NCI-H2171 (cell line): ENCODE results near the gene ABTB2.
"Not testable (repeated sequence)": the region's sequence is repeated elsewhere in the genome, so short reads cannot be mapped to it uniquely, and the experiment has no call there.

Experiments
- DNase-seq: peaks from one replicate; lab custom pipeline; 2025; lab: John Stamatoyannopoulos, UW

The ABTB2 gene

GRCh38 chr11:34238533-34238932 is 119.3 kb downstream of the ABTB2 start:
- no peak for DNase-seq

GRCh38 chr11:34236572-34236971 is 121.2 kb downstream of the ABTB2 start:
- no peak for DNase-seq

- DNase-seq = no peak
These were observed 122.2 kb downstream of the ABTB2 start for GRCh38 chr11:34235591-34236071.

GRCh38 chr11:34235189-34235588 is 122.6 kb downstream of the ABTB2 start:
- DNase-seq = no peak

- DNase-seq = no peak
These were observed 123.6 kb downstream of the ABTB2 start for GRCh38 chr11:34234086-34234740.

- no peak for DNase-seq
These were observed 124.6 kb downstream of the ABTB2 start for GRCh38 chr11:34233215-34233614.

GRCh38 chr11:34232807-34233206 is 125.0 kb downstream of the ABTB2 start:
- DNase-seq = no peak

- DNase-seq = no peak
These were observed 131.6 kb downstream of the ABTB2 start for GRCh38 chr11:34226210-34226609.

- DNase-seq = no peak
These were observed 132.7 kb downstream of the ABTB2 start for GRCh38 chr11:34225091-34225490.

GRCh38 chr11:34224434-34224966 is 133.3 kb downstream of the ABTB2 start:
- no peak for DNase-seq

GRCh38 chr11:34223907-34224306 is 133.9 kb downstream of the ABTB2 start:
- DNase-seq = no peak

- no peak for DNase-seq
These were observed 134.6 kb downstream of the ABTB2 start for GRCh38 chr11:34223021-34223813.

- no peak for DNase-seq
These were observed 135.8 kb downstream of the ABTB2 start for GRCh38 chr11:34222030-34222429.

- no peak for DNase-seq
These were observed 137.9 kb downstream of the ABTB2 start for GRCh38 chr11:34219941-34220370.

GRCh38 chr11:34219279-34219678 is 138.5 kb downstream of the ABTB2 start:
- DNase-seq = no peak

GRCh38 chr11:34218756-34219155 is 139.1 kb downstream of the ABTB2 start:
- DNase-seq = not testable (repeated sequence)

- DNase-seq = no peak
These were observed 139.7 kb downstream of the ABTB2 start for GRCh38 chr11:34218067-34218466.

- DNase-seq = no peak
These were observed 141.1 kb downstream of the ABTB2 start for GRCh38 chr11:34216706-34217105.

- DNase-seq = no peak
These were observed 141.9 kb downstream of the ABTB2 start for GRCh38 chr11:34215806-34216453.

- no peak for DNase-seq
These were observed 142.6 kb downstream of the ABTB2 start for GRCh38 chr11:34214961-34215805.

GRCh38 chr11:34213366-34213765 is 144.4 kb downstream of the ABTB2 start:
- no peak for DNase-seq

- no peak for DNase-seq
These were observed 145.2 kb downstream of the ABTB2 start for GRCh38 chr11:34212566-34212965.
